ENCODE results near the gene VSIG8. TPM values are rescaled to one million over a fixed set of nuclear protein-coding genes. Genes with fewer than 3 reads are reported as not detected.

VSIG8 gene
- total and polyA plus RNA-seq, 2 donors (not counting 3 experiments of a cell fraction or from before 2014, with no cell fraction given) = not detected

- no peak overlapping the region for H3K27ac ChIP-seq (ENCODE audit: insufficient read depth, low read depth, low read length)
- H3K36me3 ChIP-seq (ENCODE audit: control insufficient read depth in 2 of 2, extremely low read depth in 1 of 2, insufficient read depth in 2 of 2, low read length in 2 of 2) = no peaks in the 10 kb centered on the region
- TF ChIP-seq POLR2A (IDR thresholded peaks at IDR 0.05; ENCODE audit: low read depth, low read length) = no peak
- TF ChIP-seq JUN (IDR thresholded peaks at IDR 0.05; ENCODE audit: borderline replicate concordance, insufficient read depth, insufficient read length, low read depth) = no peak
- no peak for TF ChIP-seq MAX (IDR thresholded peaks at IDR 0.05; ENCODE audit: insufficient read depth, insufficient read length)
- TF ChIP-seq CTCF (IDR thresholded peaks at IDR 0.05; ENCODE audit: extremely low read depth in 1 of 2, insufficient read depth in 1 of 2, low read depth in 1 of 2, low read length in 2 of 2) = no peak
- TF ChIP-seq GATA2 (IDR thresholded peaks at IDR 0.05; ENCODE audit: insufficient read depth, insufficient read length, low read depth, low read length) = no peak
- no peak for TF ChIP-seq EZH2 (IDR thresholded peaks at IDR 0.05; ENCODE audit: borderline replicate concordance, low read depth, low read length, severe bottlenecking)
- TF ChIP-seq MYC (IDR thresholded peaks at IDR 0.05; ENCODE audit: low read depth, low read length) = no peak
- no peak for TF ChIP-seq POLR2AphosphoS5 (IDR thresholded peaks at IDR 0.05; ENCODE audit: insufficient read depth, low read depth, low read length)
- no peak for TF ChIP-seq FOS (IDR thresholded peaks at IDR 0.05; ENCODE audit: borderline replicate concordance, insufficient read depth, low read length)
- H2AFZ ChIP-seq (ENCODE audit: low read depth, low read length) = no peak overlapping the region
- no peak overlapping the region for H3K4me3 ChIP-seq (replicated peaks in 1 of 3; ENCODE audit: insufficient read depth in 1 of 3, low read depth in 1 of 3, low read length in 3 of 3)
- FAIRE-seq (no peak), DNase-seq (ENCODE audit: low read depth, low spot score) (no peak)
- BruUV-seq (replicated peaks) = no TSS peak
- peaks cover 16% of the 10 kb centered on the region for H3K4me1 ChIP-seq (ENCODE audit: control insufficient read depth, extremely low read depth, insufficient read depth, low read length)
- H3K79me2 ChIP-seq (ENCODE audit: control insufficient read depth, insufficient read depth, low read length) = no peaks in the 10 kb centered on the region
- intact Hi-C loops (cut with micrococcal nuclease) (no loop called here), dilution Hi-C loops (cut with MboI; ENCODE audit: extremely low pct_ligation_motif_present, low sequenced_read_pairs) (no loop called here)
- H3K9ac ChIP-seq (replicated peaks; ENCODE audit: extremely low read depth, insufficient read depth, low read length) = no peak overlapping the region
- no peaks in the 10 kb centered on the region for H3K27me3 ChIP-seq (ENCODE audit: control insufficient read depth in 2 of 2, insufficient read depth in 2 of 2, low read length in 2 of 2)
- no peaks in the 10 kb centered on the region for H3K9me1 ChIP-seq (replicated peaks; ENCODE audit: control insufficient read depth, extremely low read depth, insufficient read depth, low read length)
- CTCF ChIA-PET = interaction anchor here (1.3 to 5.0 kb wide), 4 partner anchors 11 to 681 kb away, joined by 3 to 36 read pairs (median 17); partner anchors contain the start of gene VSIG8
- no peaks in the 10 kb centered on the region for H3K9me3 ChIP-seq (replicated peaks; ENCODE audit: control insufficient read depth, insufficient read depth, low read length)
- no peaks in the 10 kb centered on the region for H4K20me1 ChIP-seq (replicated peaks; ENCODE audit: control insufficient read depth, extremely low read depth, insufficient read depth, low read length)
- POLR2A ChIA-PET = no interaction called here
- H3K4me2 ChIP-seq (ENCODE audit: insufficient read depth, low read length) = no peak overlapping the region
These were observed 16.7 kb upstream of the VSIG8 start for GRCh38 chr1:159879136-159879535.
